ENCODE results near the gene GPR137. TPM values are rescaled to one million over a fixed set of nuclear protein-coding genes. Genes with fewer than 3 reads are reported as not detected.

Gene GPR137
- total RNA-seq (10 to 100 TPM in 1 of 2 donors, 1 to 10 TPM in 1; 7.1 to 21.5 TPM), polyA plus RNA-seq (ENCODE audit: insufficient read length in 2 of 2) (100 to 1,000 TPM in 1 of 2 donors, 10 to 100 TPM in 1; 90.9 to 100 TPM)
- long read RNA-seq, donor 1, transcript GPR137-204 (7 exons, 1,596 nt) = major isoform, 8 of 21 reads
- long read RNA-seq, donor 1, partial matches to known transcripts = 9 of 21 reads
- long read RNA-seq, donor 1, other reads (novel, unspliced or antisense) = 0 of 21 reads
- long read RNA-seq, donor 2, transcript GPR137-204 (7 exons, 1,596 nt) = major isoform, 5 of 5 reads
- long read RNA-seq, donor 2, partial matches to known transcripts = 0 of 5 reads
- long read RNA-seq, donor 2, other reads (novel, unspliced or antisense) = 0 of 5 reads
- long read RNA-seq, donor 3, partial matches to known transcripts = 0 of 1 reads
- long read RNA-seq, donor 3, other reads (novel, unspliced or antisense) = 0 of 1 reads
- long read RNA-seq, donor 4, partial matches to known transcripts = 80 of 299 reads
- long read RNA-seq, donor 4, other reads (novel, unspliced or antisense) = 216 of 299 reads

- peak within 1 kb of the TSS; percentile 74 for H3K4me3 ChIP-seq (ENCODE audit: low read depth, low read length)
- peak within 1 kb of the TSS; percentile 99 for H3K27ac ChIP-seq (ENCODE audit: low read depth, low read length)
- peak; percentile 75 to 96 (median 79) for DNase-seq (ENCODE audit: low read depth in 4 of 6, low spot score in 6 of 6)
- no peaks in the 10 kb centered on the region for H3K9me3 ChIP-seq (ENCODE audit: control insufficient read depth, insufficient read depth, low read length)
- peaks cover 42% of the 10 kb centered on the region for H3K4me1 ChIP-seq (ENCODE audit: control insufficient read depth, insufficient read depth, low read length)
- peaks cover 60% of the 10 kb centered on the region for H3K36me3 ChIP-seq (ENCODE audit: control insufficient read depth, insufficient read depth, low read length)
- 0% methylated on average over 102 of the region's 102 CpGs for WGBS (ENCODE audit: insufficient coverage)
- peaks cover 2% of the 10 kb centered on the region for H3K27me3 ChIP-seq (ENCODE audit: control insufficient read depth, insufficient read depth, low read length)
Measured at GRCh38 chr11:64284962-64285884, at the start of gene GPR137. TSS of gene GPR137 (plus strand) at chr11:64285848. CDS start at chr11:64286525, 677 bp downstream.

- Histone ChIP-seq H3K9me3 (ENCODE audit: control insufficient read depth, insufficient read depth, low read length) (no peaks in the 10 kb centered on the region), H3K4me1 (ENCODE audit: control insufficient read depth, insufficient read depth, low read length) (peaks cover 47% of the 10 kb centered on the region), H3K27ac (ENCODE audit: low read depth, low read length) (no peak overlapping the region), H3K27me3 (ENCODE audit: control insufficient read depth, insufficient read depth, low read length) (no peaks in the 10 kb centered on the region), H3K36me3 (ENCODE audit: control insufficient read depth, insufficient read depth, low read length) (peaks cover 41% of the 10 kb centered on the region), H3K4me3 (ENCODE audit: low read depth, low read length) (no peak overlapping the region)
- 72% methylated on average over 12 of the region's 12 CpGs for WGBS (ENCODE audit: insufficient coverage)
- no peak for DNase-seq (ENCODE audit: low read depth in 4 of 6, low spot score in 6 of 6)
Measured at GRCh38 chr11:64237484-64237951, 48.1 kb upstream of the GPR137 start.

- H3K27ac ChIP-seq (ENCODE audit: low read depth, low read length) = no peak overlapping the region
- DNase-seq (ENCODE audit: low read depth in 4 of 6, low spot score in 6 of 6) = no peak
- no peaks in the 10 kb centered on the region for H3K9me3 ChIP-seq (ENCODE audit: control insufficient read depth, insufficient read depth, low read length)
- peaks cover 49% of the 10 kb centered on the region for H3K4me1 ChIP-seq (ENCODE audit: control insufficient read depth, insufficient read depth, low read length)
- WGBS (ENCODE audit: insufficient coverage) = 97% methylated on average over 6 of the region's 9 CpGs
- no peaks in the 10 kb centered on the region for H3K27me3 ChIP-seq (ENCODE audit: control insufficient read depth, insufficient read depth, low read length)
- H3K36me3 ChIP-seq (ENCODE audit: control insufficient read depth, insufficient read depth, low read length) = peaks cover 46% of the 10 kb centered on the region
- no peak overlapping the region for H3K4me3 ChIP-seq (ENCODE audit: low read depth, low read length)
Measured at GRCh38 chr11:64238076-64238475, 47.6 kb upstream of the GPR137 start.

GRCh38 chr11:64238999-64239398 is 46.6 kb upstream of the GPR137 start:
- H3K36me3 ChIP-seq (ENCODE audit: control insufficient read depth, insufficient read depth, low read length) = peaks cover 55% of the 10 kb centered on the region
- H3K4me3 ChIP-seq (ENCODE audit: low read depth, low read length) = no peak overlapping the region
- no peak for DNase-seq (ENCODE audit: low read depth in 4 of 6, low spot score in 6 of 6)
- peaks cover 49% of the 10 kb centered on the region for H3K4me1 ChIP-seq (ENCODE audit: control insufficient read depth, insufficient read depth, low read length)
- no peaks in the 10 kb centered on the region for H3K27me3 ChIP-seq (ENCODE audit: control insufficient read depth, insufficient read depth, low read length)
- WGBS (ENCODE audit: insufficient coverage) = 78% methylated on average over 1 of the region's 5 CpGs
- no peaks in the 10 kb centered on the region for H3K9me3 ChIP-seq (ENCODE audit: control insufficient read depth, insufficient read depth, low read length)
- no peak overlapping the region for H3K27ac ChIP-seq (ENCODE audit: low read depth, low read length)

GRCh38 chr11:64239662-64240434 is 45.8 kb upstream of the GPR137 start:
- peaks cover 64% of the 10 kb centered on the region for H3K36me3 ChIP-seq (ENCODE audit: control insufficient read depth, insufficient read depth, low read length)
- no peak for DNase-seq (ENCODE audit: low read depth in 4 of 6, low spot score in 6 of 6)

GRCh38 chr11:64240435-64241240 is 45.0 kb upstream of the GPR137 start, which contains the start of gene FKBP2:
TSS of gene FKBP2 (plus strand) at chr11:64241095. CDS start at chr11:64242388, 1,293 bp downstream.
- no peaks in the 10 kb centered on the region for H3K9me3 ChIP-seq (ENCODE audit: control insufficient read depth, insufficient read depth, low read length)
- H3K27ac ChIP-seq (ENCODE audit: low read depth, low read length) = peak within 1 kb of the TSS; percentile 100
- no peaks in the 10 kb centered on the region for H3K27me3 ChIP-seq (ENCODE audit: control insufficient read depth, insufficient read depth, low read length)
- H3K4me1 ChIP-seq (ENCODE audit: control insufficient read depth, insufficient read depth, low read length) = peaks cover 57% of the 10 kb centered on the region
- DNase-seq (ENCODE audit: low read depth in 4 of 6, low spot score in 6 of 6) = peak; percentile 91 to 99 (median 97)
- peak within 1 kb of the TSS; percentile 85 for H3K4me3 ChIP-seq (ENCODE audit: low read depth, low read length)
- H3K36me3 ChIP-seq (ENCODE audit: control insufficient read depth, insufficient read depth, low read length) = peaks cover 67% of the 10 kb centered on the region
- 2% methylated on average over 58 of the region's 58 CpGs for WGBS (ENCODE audit: insufficient coverage)

More at GRCh38 chr11:64239662-64240434, 45.8 kb upstream of the GPR137 start:
- Histone ChIP-seq H3K27ac (ENCODE audit: low read depth, low read length) (peak overlapping the region; percentile 100), H3K4me3 (ENCODE audit: low read depth, low read length) (peak overlapping the region; percentile 85), H3K9me3 (ENCODE audit: control insufficient read depth, insufficient read depth, low read length) (no peaks in the 10 kb centered on the region), H3K27me3 (ENCODE audit: control insufficient read depth, insufficient read depth, low read length) (no peaks in the 10 kb centered on the region), H3K4me1 (ENCODE audit: control insufficient read depth, insufficient read depth, low read length) (peaks cover 56% of the 10 kb centered on the region)
- WGBS (ENCODE audit: insufficient coverage) = 89% methylated on average over 8 of the region's 11 CpGs

- H3K36me3 ChIP-seq (ENCODE audit: control insufficient read depth, insufficient read depth, low read length) = peaks cover 62% of the 10 kb centered on the region
- H3K4me3 ChIP-seq (ENCODE audit: low read depth, low read length) = peak overlapping the region; percentile 85
- H3K4me1 ChIP-seq (ENCODE audit: control insufficient read depth, insufficient read depth, low read length) = peaks cover 57% of the 10 kb centered on the region
- peak overlapping the region; percentile 100 for H3K27ac ChIP-seq (ENCODE audit: low read depth, low read length)
- no peaks in the 10 kb centered on the region for H3K9me3 ChIP-seq (ENCODE audit: control insufficient read depth, insufficient read depth, low read length)
- H3K27me3 ChIP-seq (ENCODE audit: control insufficient read depth, insufficient read depth, low read length) = no peaks in the 10 kb centered on the region
- DNase-seq (ENCODE audit: low read depth in 4 of 6, low spot score in 6 of 6) = peak; percentile 92 to 100 (median 99)
- WGBS (ENCODE audit: insufficient coverage) = under 1% methylated on average over 24 of the region's 24 CpGs
Measured at GRCh38 chr11:64241241-64241490, 44.5 kb upstream of the GPR137 start.

- Histone ChIP-seq H3K4me1 (ENCODE audit: control insufficient read depth, insufficient read depth, low read length) (peaks cover 57% of the 10 kb centered on the region), H3K4me3 (ENCODE audit: low read depth, low read length) (peak overlapping the region; percentile 85), H3K27me3 (ENCODE audit: control insufficient read depth, insufficient read depth, low read length) (no peaks in the 10 kb centered on the region), H3K36me3 (ENCODE audit: control insufficient read depth, insufficient read depth, low read length) (peaks cover 58% of the 10 kb centered on the region), H3K9me3 (ENCODE audit: control insufficient read depth, insufficient read depth, low read length) (no peaks in the 10 kb centered on the region), H3K27ac (ENCODE audit: low read depth, low read length) (peak overlapping the region; percentile 100)
- under 1% methylated on average over 58 of the region's 63 CpGs for WGBS (ENCODE audit: insufficient coverage)
- peak in 2 of 6 donors; percentile 24 to 57 for DNase-seq (ENCODE audit: low read depth in 4 of 6, low spot score in 6 of 6)
Measured at GRCh38 chr11:64241491-64242374, 43.9 kb upstream of the GPR137 start.
